ENCODE measurements around the gene ERGIC2.
A peak's percentile ranks its signal among the peaks of the same experiment; 100 is the strongest.
"Not testable (repeated sequence)": the region's sequence is repeated elsewhere in the genome, so short reads cannot be mapped to it uniquely, and the experiment has no call there.

The ERGIC2 gene

DNA sequence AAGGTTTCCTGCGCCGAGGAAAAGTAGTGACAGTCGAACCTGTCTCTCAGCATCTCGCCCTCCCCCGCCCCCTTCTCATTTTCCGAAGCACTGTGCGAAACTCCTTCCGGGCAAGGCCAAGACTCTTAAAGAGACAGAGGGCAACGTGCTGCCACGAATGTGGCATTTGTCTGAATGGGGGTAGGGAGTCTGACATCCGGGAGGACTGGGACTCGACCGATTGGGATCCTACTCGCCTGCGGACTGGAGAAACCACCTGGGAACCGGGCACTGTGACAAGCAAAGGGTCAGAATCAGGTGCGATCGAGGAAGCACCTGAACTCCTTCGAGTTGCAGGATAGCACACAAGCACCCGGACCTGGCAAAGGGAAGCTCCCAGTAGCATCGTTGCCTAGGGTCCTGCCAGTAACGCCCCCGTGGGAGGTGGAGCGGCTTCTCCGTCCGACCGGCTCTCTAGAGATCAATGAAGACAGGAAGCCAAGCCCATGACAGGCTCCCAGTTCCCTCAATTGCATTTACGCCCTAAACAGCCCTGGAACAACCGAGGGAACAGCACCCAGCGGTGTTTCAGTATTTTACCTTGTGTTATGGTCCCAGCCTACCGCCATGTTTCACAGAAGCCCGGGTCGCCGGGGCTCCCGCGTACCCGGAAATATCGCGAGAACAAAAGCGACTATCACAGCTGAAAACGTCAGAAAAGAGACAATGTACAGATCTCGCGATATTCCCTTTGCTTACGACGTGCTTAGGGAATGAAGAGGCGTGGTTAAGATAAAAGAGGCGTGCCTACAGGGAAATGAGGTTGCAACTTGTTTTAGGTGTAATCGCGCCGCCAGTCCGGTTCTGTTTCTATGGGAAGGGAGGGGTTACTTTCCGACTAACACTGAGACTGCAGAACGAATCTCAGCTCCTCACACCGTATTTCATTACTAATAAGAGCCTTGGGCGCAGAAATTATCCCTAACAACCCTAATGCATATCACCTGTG, at the start of gene ERGIC2:
ERGIC2 (minus strand) TSS at position 637 of the 988 bp plus-strand sequence. CDS start 9,539 bp downstream, outside the sequence.
- DNase-seq: peak; percentile 99

DNA sequence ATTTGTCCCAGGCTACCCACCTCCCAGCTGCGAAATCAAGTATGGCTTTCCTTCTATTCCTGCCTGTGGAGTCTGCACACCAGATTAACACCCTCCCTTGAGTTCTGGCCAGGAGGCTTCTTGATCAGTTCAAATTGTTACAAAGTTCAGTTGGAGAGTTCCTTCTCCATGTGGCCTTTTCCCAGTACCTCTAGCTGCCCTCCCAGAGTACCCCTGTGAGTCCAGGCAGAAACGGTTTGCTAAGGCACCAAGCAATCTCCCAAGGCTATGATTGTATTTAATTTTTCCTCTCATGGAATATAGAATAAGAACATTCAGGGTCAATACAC, 49.7 kb upstream of the ERGIC2 start:
- DNase-seq: no peak

- peak in 1 of 2 experiments; percentile 5 for DNase-seq
These were observed 49.2 kb upstream of the ERGIC2 start for GRCh38 chr12:29429999-29430715.

GRCh38 chr12:29428633-29429032, 47.7 kb upstream of the ERGIC2 start:
- DNase-seq: no peak

GRCh38 chr12:29427964-29428363, 47.0 kb upstream of the ERGIC2 start:
- DNase-seq: no peak

DNA sequence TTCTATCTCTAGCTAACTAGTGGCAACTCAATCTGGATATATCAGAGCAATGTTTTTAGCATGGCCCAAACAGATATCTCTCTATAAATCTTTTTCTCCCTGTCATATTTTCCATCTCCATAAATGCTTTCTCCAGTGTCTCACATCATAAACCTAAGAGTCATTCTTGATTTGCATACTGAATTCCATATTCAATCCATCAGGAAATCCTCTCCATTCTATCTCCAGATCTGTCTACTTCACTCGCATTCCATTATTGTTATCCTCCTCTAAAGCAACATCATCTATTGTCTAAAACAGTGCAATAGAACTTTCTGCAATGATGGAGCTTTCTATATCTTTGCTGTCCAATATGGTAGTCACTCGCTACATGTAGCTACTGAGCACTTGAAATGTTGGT, 45.5 kb upstream of the ERGIC2 start:
- no peak for DNase-seq

DNA sequence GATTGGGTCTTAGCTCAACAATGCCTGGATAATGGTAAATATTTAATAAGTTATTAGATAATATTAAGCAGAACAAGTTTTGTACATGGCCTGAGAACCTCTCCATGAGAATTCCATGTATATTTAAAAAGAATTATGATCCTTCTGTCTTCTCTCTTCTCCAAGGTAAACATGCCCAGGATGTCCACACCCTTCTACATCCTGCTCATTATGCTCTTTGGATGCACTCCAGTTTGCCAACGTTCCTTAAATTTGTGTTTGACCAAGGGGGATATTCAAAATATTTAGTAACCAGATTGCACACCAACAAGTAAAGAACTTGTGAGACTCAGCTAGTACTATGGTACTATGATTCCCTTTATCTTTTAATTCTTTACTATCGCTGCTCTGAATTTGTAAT, 44.8 kb upstream of the ERGIC2 start:
- DNase-seq: no peak

DNA sequence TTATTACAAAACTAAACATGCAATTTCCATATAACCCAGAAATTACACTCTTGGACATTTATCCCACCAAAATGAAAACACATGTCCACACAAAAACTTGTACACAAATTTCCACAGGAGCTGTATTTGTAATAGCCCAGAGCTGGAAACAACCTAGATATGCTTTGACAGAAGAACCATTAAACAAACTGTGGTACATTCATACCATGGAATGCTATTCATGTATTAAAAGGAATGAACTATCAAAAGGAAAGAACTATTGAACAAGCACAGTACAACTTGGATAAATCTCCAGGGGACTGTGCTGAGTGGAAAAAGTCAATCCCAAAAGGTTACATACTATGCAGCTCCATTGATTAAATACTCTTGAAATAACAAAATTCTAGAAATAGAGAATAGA, 35.8 kb upstream of the ERGIC2 start:
- no peak for DNase-seq

DNA sequence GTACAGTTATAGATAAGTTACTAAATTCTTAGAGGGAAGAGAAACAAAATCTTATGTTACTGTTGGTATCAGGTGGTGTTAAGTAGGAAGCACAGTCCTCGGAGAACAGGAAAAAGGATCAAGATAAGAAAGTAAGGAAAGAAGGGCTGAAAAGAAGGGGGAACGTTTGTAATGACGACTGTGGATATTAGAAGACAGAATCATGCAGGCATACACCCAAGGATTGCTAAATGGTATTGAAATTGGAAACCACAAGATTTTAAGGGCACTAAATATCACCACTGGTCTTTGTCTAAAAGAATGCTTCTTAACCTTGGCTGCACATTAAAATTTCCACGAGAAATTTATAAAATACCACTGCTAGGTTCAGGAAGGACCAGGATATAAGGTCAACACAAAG, 34.1 kb upstream of the ERGIC2 start:
- DNase-seq: no peak

GRCh38 chr12:29414368-29414767, 33.4 kb upstream of the ERGIC2 start:
- no peak for DNase-seq

DNA sequence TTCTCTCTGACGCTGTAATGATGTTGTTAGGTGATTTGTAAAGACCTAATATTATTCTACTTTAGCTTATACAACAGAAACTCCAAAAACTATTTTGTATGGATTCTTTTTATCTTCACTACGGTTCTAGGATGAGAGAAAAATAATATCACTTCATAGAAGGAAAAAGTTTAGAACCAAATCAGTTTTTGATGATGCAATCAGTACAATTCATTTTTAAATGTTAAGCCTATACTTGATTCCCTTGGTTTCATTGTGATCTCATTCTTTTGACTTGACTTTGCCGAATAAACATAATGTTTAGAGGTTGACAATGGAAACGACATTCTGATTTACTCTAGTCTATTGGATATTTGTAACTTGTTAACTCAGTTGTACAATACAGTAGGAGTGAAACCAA, 24.6 kb upstream of the ERGIC2 start:
- no peak for DNase-seq

GRCh38 chr12:29403991-29404390, 23.0 kb upstream of the ERGIC2 start:
- DNase-seq: no peak

DNA sequence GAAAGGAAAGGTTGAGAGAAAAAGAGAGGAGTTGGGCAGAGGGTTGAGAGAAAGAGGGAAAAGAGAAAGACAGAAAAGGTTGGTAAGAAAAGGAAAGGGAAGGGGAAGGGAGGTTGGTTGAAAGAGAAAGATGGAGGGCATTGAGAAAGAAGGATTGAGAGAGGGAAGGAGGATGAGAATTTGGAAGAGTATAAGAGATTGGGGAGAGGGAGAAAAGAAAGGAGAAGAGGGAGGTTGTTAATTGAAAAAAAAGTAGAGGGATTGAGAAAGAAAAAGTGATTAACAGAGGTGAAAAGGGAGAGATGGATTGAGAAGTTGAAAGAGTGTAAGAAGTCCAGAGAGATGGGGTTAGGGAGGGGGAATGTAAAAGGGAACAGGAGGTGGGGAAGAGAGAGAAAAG, 21.5 kb upstream of the ERGIC2 start:
- DNase-seq: no peak

DNA sequence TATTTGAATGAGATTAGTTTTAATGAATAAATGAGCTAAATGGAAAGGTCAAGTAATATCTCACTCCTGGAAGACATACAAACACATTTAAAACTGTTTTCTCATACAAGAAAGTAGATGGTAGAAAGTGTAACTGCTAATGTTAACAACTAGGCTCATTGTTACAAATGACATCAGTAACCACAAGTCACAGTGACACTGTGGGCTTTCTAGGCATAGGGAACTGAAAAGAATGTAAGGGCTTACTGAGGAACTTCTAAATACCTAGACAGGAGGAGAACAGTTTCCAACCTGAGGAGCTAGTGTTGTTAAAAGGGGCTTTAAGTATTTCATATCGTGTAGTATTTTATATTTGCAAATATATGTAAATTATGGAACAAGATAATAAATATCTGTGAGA, 17.5 kb upstream of the ERGIC2 start:
- DNase-seq: no peak

DNA sequence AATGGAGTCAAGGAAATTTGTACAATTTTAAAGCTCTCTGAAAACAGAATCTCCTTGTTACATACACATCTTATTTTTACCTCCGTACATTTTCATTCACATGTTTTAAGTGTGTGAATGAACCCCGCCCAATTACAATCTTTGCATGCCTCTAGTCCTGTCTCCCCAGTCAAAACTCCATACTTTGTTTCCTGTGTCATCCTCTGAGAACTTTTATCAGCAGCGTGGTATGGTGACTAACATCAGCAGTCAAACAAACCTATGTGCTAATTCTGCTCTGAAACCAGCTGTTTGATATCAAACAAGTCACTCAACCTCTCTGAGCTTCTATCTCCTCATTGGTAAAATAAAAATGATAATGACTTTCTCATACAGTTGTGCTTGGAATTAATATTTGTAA, 15.8 kb upstream of the ERGIC2 start:
- DNase-seq: no peak

GRCh38 chr12:29395356-29395755, 14.4 kb upstream of the ERGIC2 start:
- no peak for DNase-seq

DNA sequence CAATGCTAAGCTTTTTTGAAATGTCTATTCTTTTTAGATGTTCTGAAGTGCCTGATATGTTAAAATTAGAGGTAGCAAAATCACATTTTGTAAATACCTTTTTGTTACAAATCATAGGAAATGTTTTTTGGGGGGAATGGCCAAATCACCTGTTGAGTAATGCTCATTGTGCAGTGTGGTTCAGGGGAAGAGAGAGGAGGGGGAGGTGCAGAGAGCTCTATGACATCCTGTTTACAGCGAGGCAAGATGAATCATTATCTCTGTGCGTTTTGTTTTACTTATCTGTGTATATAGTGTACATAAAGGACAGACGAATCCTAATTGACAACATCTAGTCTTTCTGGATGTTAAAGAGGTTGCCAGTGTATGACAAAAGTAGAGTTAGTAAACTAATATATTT, 9.4 kb upstream of the ERGIC2 start:
- not testable (repeated sequence) for DNase-seq

DNA sequence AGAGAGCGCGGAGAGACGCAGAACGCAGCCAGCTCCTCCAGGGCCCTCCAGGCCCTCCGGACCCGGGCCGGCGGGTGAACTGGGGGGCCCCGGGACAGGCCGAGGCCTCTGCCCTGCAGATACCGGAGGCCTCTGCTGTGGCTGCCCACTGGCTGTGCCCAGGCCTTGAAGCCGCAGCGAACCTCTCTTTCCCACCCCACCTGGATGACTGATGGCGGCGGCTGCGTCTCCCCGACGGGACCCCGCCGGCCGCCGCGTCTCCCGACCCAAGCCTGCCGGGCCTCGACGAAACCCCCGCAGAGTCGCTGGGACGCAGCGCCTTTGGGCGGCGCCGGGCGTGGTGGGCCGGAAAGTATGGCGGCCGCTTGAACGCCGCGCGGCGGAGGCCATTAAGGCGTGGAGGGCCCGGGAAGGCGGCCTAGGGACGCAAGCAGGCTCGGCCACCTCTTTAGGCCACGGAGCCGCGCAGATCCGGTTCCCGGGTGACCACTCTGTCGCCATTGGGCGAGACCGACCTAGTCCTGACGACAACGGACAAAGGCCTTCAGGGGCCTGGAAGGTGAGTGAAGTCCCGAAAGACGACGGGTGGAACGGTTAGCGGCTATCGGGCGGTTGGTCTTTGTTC, 8.4 kb upstream of the ERGIC2 start:
- no peak for DNase-seq

GRCh38 chr12:29386084-29386680, 5.2 kb upstream of the ERGIC2 start:
- not testable (repeated sequence) for DNase-seq

DNA sequence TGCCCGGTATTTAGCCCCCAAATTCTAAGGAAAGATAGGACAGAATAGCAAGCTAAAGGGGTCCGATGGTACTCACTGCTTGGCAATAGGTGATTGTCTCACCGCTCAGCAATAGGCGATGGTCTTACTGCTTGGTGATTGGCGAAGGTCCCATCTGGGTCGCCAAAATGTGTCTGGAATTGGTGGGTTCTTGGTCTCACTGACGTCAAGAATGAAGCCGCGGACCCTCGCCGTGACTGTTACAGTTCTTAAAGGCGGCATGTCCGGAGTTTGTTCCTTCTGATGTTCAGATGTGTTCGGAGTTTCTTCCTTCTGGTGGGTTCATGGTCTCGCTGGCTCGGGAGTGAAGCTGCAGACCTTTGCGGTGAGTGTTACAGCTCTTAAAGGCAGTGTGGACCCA, 4.2 kb upstream of the ERGIC2 start:
- DNase-seq: not testable (repeated sequence)

GRCh38 chr12:29382251-29382650, 1.3 kb upstream of the ERGIC2 start:
- no peak for DNase-seq

- DNase-seq: no peak
These were observed 4.9 kb downstream of the ERGIC2 start for GRCh38 chr12:29376118-29376517.

DNA sequence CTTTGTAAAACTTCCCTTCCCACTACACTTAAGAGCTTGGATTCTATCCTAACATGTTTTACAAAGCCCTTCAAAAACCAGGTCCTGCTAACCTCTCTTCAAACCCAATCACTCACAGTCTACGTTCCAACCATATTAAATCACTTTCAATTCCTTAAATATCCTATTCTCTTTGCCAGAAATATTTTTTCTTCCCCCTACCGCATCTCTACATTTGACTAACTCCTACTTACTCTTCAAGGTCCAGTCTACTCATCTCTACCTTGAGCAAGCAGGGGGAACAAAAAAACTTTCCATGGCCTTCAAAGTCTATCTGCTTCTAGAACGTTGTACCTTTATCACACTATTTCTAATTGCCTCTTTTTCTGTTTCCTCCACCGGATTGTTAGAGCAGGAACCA, 6.1 kb downstream of the ERGIC2 start:
- DNase-seq: no peak
